PC-3 (cell line): ENCODE data around the gene MPV17. TPM values are rescaled to one million over a fixed set of nuclear protein-coding genes. Genes with fewer than 3 reads are reported as not detected.
A peak's percentile ranks its signal among the peaks of the same experiment; 100 is the strongest.
"Not testable (repeated sequence)": the region's sequence is repeated elsewhere in the genome, so short reads cannot be mapped to it uniquely, and the experiment has no call there.

Source experiments
- ATAC-seq: fragments of 200-7000 bp; cut with Tn5 transposase; 2 replicates; pipeline ENCODE4 v1.9.1; 2020; ENCODE audit warnings: mild to moderate bottlenecking, moderate library complexity
- BruUV-seq: library from RNA; stranded (reverse); fragments of 400-500 nt; replicated peaks from 2 replicates; lab custom pipeline; 2021; lab: Mats Ljungman, UMichigan
- CTCF ChIA-PET: fragments of 300-600 bp; sonication (Branson Sonifier 250); formaldehyde crosslinking; loops from one replicate; lab custom pipeline; 2022; ENCODE audit warnings: antibody characterized with exemption; lab: Charles Lee
- POLR2A ChIA-PET: fragments of 300-600 bp; sonication (Branson Sonifier 250); formaldehyde crosslinking; loops from one replicate; lab custom pipeline; 2022; ENCODE audit warnings: antibody characterized with exemption; ENCODE audit not compliant: unreplicated experiment; lab: Charles Lee
- DNase-seq: peaks from one replicate; pipeline ENCODE4 v3.0.0-alpha.2; 2015
- H2AFZ ChIP-seq: fragments of 300-600 bp; sonication (generic); 2 replicates; pipeline ENCODE4 v1.6.0; 2016; ENCODE audit warnings: antibody characterized with exemption, low read length
- H3F3A ChIP-seq: fragments of 300-600 bp; sonication (generic); one replicate; pipeline ENCODE4 v1.6.0; 2017; ENCODE audit warnings: antibody characterized with exemption, low read length, control low read depth, mild to moderate bottlenecking; ENCODE audit not compliant: unreplicated experiment
- H3K27ac ChIP-seq: fragments of 300-600 bp; sonication (generic); 2 replicates; pipeline ENCODE4 v1.5.1; 2016; ENCODE audit warnings: mild to moderate bottlenecking, low read length
- H3K27me3 ChIP-seq: fragments of 300-600 bp; sonication (generic); 2 replicates; pipeline ENCODE4 v1.6.1; 2016; ENCODE audit warnings: low read length, mixed read lengths
- H3K36me3 ChIP-seq: fragments of 300-600 bp; sonication (generic); 2 replicates; pipeline ENCODE4 v1.6.1; 2016; ENCODE audit warnings: low read depth, mixed run types, low read length, mixed read lengths
- H3K4me1 ChIP-seq: fragments of 300-600 bp; sonication (generic); 2 replicates; pipeline ENCODE4 v1.5.1; 2016; ENCODE audit warnings: low read length; ENCODE audit not compliant: insufficient read depth
- H3K4me2 ChIP-seq: fragments of 300-600 bp; sonication (generic); 2 replicates; pipeline ENCODE4 v1.6.0; 2016; ENCODE audit warnings: low read length
- H3K4me3 ChIP-seq: fragments of 300-600 bp; sonication (generic); 2 replicates; pipeline ENCODE4 v1.5.1; 2016; ENCODE audit warnings: mild to moderate bottlenecking, low read length, mixed read lengths
- H3K79me2 ChIP-seq: fragments of 300-600 bp; sonication (generic); 2 replicates; pipeline ENCODE4 v1.6.1; 2017; ENCODE audit warnings: low read length, mixed read lengths
- H3K9ac ChIP-seq: fragments of 300-600 bp; sonication (generic); 2 replicates; pipeline ENCODE4 v1.6.0; 2016; ENCODE audit warnings: mild to moderate bottlenecking, low read length
- H3K9me2 ChIP-seq: fragments of 300-600 bp; sonication (generic); replicated peaks from 2 replicates; pipeline ENCODE4 v1.6.1; 2016; ENCODE audit warnings: mixed run types, low read length, mixed read lengths
- H3K9me3 ChIP-seq: fragments of 300-600 bp; sonication (generic); 2 replicates; pipeline ENCODE4 v1.6.1; 2016; ENCODE audit warnings: low read length, mixed read lengths
- H4K20me1 ChIP-seq: fragments of 300-600 bp; sonication (generic); 2 replicates; pipeline ENCODE4 v1.6.1; 2016; ENCODE audit warnings: low read length, mixed read lengths
- EZH2 ChIP-seq: fragments of 300-600 bp; sonication (generic); IDR thresholded peaks from one replicate; pipeline ENCODE4 v1.6.1; 2017; ENCODE audit warnings: antibody characterized with exemption, mild to moderate bottlenecking, low read length; ENCODE audit not compliant: unreplicated experiment
- EZH2phosphoT487 ChIP-seq: fragments of 300-600 bp; sonication (generic); IDR thresholded peaks from 2 replicates; pipeline ENCODE4 v1.6.1; 2018; ENCODE audit warnings: mild to moderate bottlenecking, antibody characterized with exemption, low read length, borderline replicate concordance
- intact Hi-C: fragments of 100-400 bp; cut with micrococcal nuclease; formaldehyde crosslinking; loops from 2 replicates; pipeline ENCODE4 v1.9.0; 2023
- total RNA-seq: library from RNA; depleted of rRNA; stranded (reverse); fragments of >200 nt; gene quantifications from 2 replicates; pipeline ENCODE4 v1.2.3, GENCODE V29; 2014
- TF ChIP-seq, protein P1 (sequence below): fragments of 300-600 bp; sonication (generic); conservative IDR thresholded peaks from 2 replicates; pipeline ENCODE4 v1.5.1; 2017; ENCODE audit warnings: antibody characterized with exemption, low read depth, mild to moderate bottlenecking, low read length

The MPV17 gene
- total RNA-seq, 1 experiment from 2014 or later: 59.2 TPM

DNA sequence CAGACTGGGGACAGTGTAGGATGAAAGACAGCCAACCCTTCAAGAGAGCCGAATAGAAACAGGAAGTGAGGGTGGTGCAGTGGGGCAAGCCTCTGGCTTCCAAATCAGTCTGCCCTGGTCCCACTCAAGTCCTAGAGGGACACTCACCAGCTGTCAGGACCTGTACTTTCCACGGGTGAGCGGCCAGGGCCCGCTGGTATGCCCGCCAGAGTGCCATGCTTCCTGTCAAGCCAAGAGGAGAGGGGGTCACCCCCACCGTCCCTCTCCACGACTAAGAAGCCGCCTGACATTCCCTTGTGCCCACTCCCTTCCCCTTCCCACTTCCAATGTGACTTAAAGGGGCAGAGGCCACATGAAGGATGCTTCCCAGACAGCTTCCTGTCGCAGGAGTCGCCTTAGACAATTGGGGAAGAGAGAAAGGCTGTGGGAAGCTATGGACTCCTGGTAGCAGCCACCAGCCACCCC is 564 bp downstream of the MPV17 start:
- TF ChIP-seq EZH2 (no peak), EZH2phosphoT487 (no peak)
- TF ChIP-seq, protein P1, sequence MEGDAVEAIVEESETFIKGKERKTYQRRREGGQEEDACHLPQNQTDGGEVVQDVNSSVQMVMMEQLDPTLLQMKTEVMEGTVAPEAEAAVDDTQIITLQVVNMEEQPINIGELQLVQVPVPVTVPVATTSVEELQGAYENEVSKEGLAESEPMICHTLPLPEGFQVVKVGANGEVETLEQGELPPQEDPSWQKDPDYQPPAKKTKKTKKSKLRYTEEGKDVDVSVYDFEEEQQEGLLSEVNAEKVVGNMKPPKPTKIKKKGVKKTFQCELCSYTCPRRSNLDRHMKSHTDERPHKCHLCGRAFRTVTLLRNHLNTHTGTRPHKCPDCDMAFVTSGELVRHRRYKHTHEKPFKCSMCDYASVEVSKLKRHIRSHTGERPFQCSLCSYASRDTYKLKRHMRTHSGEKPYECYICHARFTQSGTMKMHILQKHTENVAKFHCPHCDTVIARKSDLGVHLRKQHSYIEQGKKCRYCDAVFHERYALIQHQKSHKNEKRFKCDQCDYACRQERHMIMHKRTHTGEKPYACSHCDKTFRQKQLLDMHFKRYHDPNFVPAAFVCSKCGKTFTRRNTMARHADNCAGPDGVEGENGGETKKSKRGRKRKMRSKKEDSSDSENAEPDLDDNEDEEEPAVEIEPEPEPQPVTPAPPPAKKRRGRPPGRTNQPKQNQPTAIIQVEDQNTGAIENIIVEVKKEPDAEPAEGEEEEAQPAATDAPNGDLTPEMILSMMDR: no peak
- Histone ChIP-seq H3K9ac (peak overlapping the region; percentile 97), H3K4me1 (peaks cover 32% of the 10 kb centered on the region), H3K27ac (peak overlapping the region; percentile 94), H3K4me2 (peak overlapping the region; percentile 97), H2AFZ (peak overlapping the region; percentile 80), H3K9me2 (no peaks in the 10 kb centered on the region), H3K27me3 (no peaks in the 10 kb centered on the region), H3K36me3 (peaks cover 10% of the 10 kb centered on the region; the same call in 1 of the 2 replicates), H4K20me1 (no peaks in the 10 kb centered on the region), H3K9me3 (no peaks in the 10 kb centered on the region), H3K4me3 (peak overlapping the region; percentile 81), H3K79me2 (peaks cover 14% of the 10 kb centered on the region), H3F3A (peaks cover 7% of the 10 kb centered on the region)
- CTCF ChIA-PET: no interaction called here
- BruUV-seq: TSS peak; percentile 84
- ATAC-seq: no peak
- intact Hi-C loops: no loop called here
- DNase-seq: peak; percentile 4
- POLR2A ChIA-PET: interaction anchor here (0.6 kb wide), 1 partner anchor 185 kb away, joined by 3 read pairs; no protein-coding TSS in a partner anchor

DNA sequence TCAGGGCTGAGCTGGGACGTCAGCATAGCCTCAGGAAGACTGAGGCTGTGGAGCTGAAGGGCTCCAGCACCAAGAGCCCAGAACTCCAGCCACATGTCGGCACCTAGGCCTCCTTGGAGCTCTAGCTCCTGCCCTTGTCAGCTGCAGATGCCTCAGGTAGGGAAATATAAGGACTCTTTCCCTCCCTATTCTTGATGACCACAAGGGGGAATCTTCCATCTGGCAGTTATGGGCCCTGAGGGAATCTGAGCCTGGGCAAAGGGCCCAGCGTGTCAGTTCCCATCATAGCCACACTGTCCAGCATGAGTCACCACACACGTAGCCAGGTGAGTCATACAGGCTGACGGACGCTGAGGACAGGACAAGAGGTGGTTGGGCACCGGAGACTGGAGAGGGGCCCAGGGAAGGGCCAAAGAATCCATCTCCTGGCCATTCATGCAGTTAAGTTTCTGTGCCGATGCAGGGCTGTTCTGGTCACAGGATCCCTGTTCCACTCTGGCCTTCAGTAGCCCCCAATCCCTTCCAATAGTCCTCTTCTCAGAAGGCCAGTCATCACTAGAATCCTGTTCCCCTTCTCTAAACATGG is 1.8 kb downstream of the MPV17 start:
- Histone ChIP-seq H4K20me1 (no peaks in the 10 kb centered on the region), H3K4me1 (peaks cover 32% of the 10 kb centered on the region), H3K9ac (peak overlapping the region; percentile 97), H2AFZ (peak overlapping the region; percentile 16), H3K27me3 (no peaks in the 10 kb centered on the region), H3K9me2 (no peaks in the 10 kb centered on the region), H3K27ac (peak overlapping the region; percentile 94), H3K9me3 (no peaks in the 10 kb centered on the region), H3K4me2 (peak overlapping the region; percentile 97), H3K79me2 (peaks cover 14% of the 10 kb centered on the region), H3K4me3 (peak overlapping the region; percentile 81), H3F3A (peaks cover 4% of the 10 kb centered on the region), H3K36me3 (peaks cover 5% of the 10 kb centered on the region; the same call in 1 of the 2 replicates)
- ChIA-PET CTCF (no interaction called here), POLR2A (interaction anchor here (0.5 to 0.6 kb wide), 2 partner anchors 49 to 86 kb away, joined by 3 to 4 read pairs; no protein-coding TSS in a partner anchor)
- peak; percentile 99 for DNase-seq
- intact Hi-C loops: loop anchor here (1.0 kb wide), 2 partner anchors 35 to 49 kb away; partner anchors contain the start of genes EIF2B4, GTF3C2 and SNX17
- no TSS peak for BruUV-seq
- ATAC-seq: peak; percentile 86
- TF ChIP-seq, protein P1: peak; percentile 70
- TF ChIP-seq EZH2phosphoT487: no peak

DNA sequence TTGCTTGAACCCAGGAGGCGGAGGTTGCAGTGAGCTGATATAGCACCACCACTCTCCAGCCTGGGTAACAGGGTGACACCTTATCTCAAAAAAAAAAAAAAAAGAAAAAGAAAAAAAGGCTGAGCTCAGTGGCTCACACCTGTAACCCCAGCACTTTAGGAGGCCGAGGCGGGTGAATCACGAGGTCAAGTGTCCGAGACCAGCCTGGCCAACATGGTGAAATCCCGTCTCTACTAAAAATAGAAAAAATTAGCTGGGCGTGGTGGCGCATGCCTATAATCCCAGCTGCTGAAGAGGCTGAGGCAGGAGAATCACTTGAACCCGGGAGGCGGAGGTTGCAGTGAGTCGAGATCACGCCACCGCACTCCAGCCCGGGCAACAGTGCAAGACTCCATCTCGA is 3.1 kb downstream of the MPV17 start:
- Histone ChIP-seq H3K79me2 (peaks cover 14% of the 10 kb centered on the region), H3K4me1 (peaks cover 32% of the 10 kb centered on the region)
- H3K9me3 ChIP-seq, POLR2A ChIA-PET, H4K20me1 ChIP-seq, DNase-seq, H3K9me2 ChIP-seq, H3K9ac ChIP-seq, H3F3A ChIP-seq, H3K4me3 ChIP-seq, H3K27ac ChIP-seq, H3K27me3 ChIP-seq, BruUV-seq, H3K36me3 ChIP-seq, intact Hi-C loops, H3K4me2 ChIP-seq, CTCF ChIA-PET, ATAC-seq, H2AFZ ChIP-seq: not testable (repeated sequence)
